Ishikawa (cell line): ENCODE data around the gene KCNN2.

Source experiments
- EP300 ChIP-seq: IDR thresholded peaks from 2 replicates; pipeline ENCODE4 v1.6.1; 2012; ENCODE audit warnings: borderline replicate concordance
- TAF1 ChIP-seq: IDR thresholded peaks from 2 replicates; pipeline ENCODE4 v1.6.1; 2012; ENCODE audit warnings: low read depth, mild to moderate bottlenecking
- TEAD4 ChIP-seq: IDR thresholded peaks from 2 replicates; pipeline ENCODE4 v1.6.1; 2012
- YY1 ChIP-seq: IDR thresholded peaks from 2 replicates; pipeline ENCODE4 v1.6.1; 2012; ENCODE audit warnings: low read depth
- TF ChIP-seq, protein P1 (sequence below): IDR thresholded peaks from 2 replicates; pipeline ENCODE4 v1.6.1; 2012
- TF ChIP-seq, protein P2 (sequence below): IDR thresholded peaks from 2 replicates; pipeline ENCODE4 v1.6.1; 2012

DNA sequence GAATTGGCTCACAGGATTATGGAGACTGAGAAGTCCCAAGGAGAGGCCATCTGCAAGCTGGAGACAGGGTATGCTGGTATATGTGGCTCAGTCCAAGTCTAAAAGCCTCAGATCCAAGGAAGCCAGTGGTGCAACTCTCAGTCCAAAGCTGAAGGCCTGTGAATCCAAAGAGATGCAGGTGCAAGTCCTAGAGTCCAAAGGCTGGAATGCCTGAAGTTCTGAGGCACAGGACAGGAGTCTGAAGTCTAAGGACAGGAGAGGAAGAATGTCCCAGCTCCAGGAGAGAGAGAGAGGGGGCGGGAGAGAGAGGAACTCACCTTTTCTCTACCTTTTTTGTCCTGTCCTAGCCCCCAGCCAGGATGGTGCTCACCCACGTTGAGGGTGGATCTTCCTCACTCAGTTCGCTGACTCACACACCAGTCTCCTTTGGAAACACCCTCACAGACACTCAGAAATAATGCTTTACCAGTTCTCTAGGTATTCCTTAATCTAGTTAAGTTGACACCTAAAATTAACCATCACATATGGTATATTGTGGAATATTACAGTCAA lies 49.6 kb downstream of the KCNN2 start:
- no peak for TF ChIP-seq EP300
- TF ChIP-seq, protein P1, sequence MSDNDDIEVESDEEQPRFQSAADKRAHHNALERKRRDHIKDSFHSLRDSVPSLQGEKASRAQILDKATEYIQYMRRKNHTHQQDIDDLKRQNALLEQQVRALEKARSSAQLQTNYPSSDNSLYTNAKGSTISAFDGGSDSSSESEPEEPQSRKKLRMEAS = no peak
- TF ChIP-seq TAF1 = no peak
- TF ChIP-seq, protein P2, sequence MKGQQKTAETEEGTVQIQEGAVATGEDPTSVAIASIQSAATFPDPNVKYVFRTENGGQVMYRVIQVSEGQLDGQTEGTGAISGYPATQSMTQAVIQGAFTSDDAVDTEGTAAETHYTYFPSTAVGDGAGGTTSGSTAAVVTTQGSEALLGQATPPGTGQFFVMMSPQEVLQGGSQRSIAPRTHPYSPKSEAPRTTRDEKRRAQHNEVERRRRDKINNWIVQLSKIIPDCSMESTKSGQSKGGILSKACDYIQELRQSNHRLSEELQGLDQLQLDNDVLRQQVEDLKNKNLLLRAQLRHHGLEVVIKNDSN = no peak
- TF ChIP-seq TEAD4 = no peak
- TF ChIP-seq YY1 = no peak
